Hepatocyte (in vitro differentiated cells): Measurements from ENCODE around the gene IL12RB2. TPM values are rescaled to one million over a fixed set of nuclear protein-coding genes. Genes with fewer than 3 reads are reported as not detected.

Experiments
- DNase-seq: peaks from one replicate; pipeline ENCODE4 v3.0.0-alpha.2; 2016; ENCODE audit warnings: low spot score
- H2AFZ ChIP-seq: fragments of 200-600 bp; sonication (generic); 2 replicates; pipeline ENCODE4 v1.6.0; 2016; ENCODE audit warnings: antibody characterized with exemption, mild to moderate bottlenecking
- H3K27ac ChIP-seq: fragments of 200-600 bp; sonication (generic); 2 replicates; pipeline ENCODE4 v1.5.1; 2016; ENCODE audit warnings: mild to moderate bottlenecking
- H3K27me3 ChIP-seq: fragments of 200-600 bp; sonication (generic); 2 replicates; pipeline ENCODE4 v1.6.1; 2016
- H3K36me3 ChIP-seq: fragments of 200-600 bp; sonication (generic); replicated peaks from 2 replicates; pipeline ENCODE4 v1.5.1; 2016; ENCODE audit warnings: low read depth; ENCODE audit not compliant: insufficient read depth
- H3K4me1 ChIP-seq: fragments of 200-600 bp; sonication (generic); 2 replicates; pipeline ENCODE4 v1.5.1; 2016; ENCODE audit warnings: mild to moderate bottlenecking, moderate library complexity; ENCODE audit not compliant: insufficient read depth
- H3K4me2 ChIP-seq: fragments of 200-600 bp; sonication (generic); 2 replicates; pipeline ENCODE4 v1.6.0; 2016
- H3K4me3 ChIP-seq: fragments of 200-600 bp; sonication (generic); 2 replicates; pipeline ENCODE4 v1.5.1; 2016; ENCODE audit warnings: mild to moderate bottlenecking
- H3K79me2 ChIP-seq: fragments of 200-600 bp; sonication (generic); 2 replicates; pipeline ENCODE4 v1.6.0; 2017; ENCODE audit warnings: mild to moderate bottlenecking
- H3K9me2 ChIP-seq: fragments of 200-600 bp; sonication (generic); replicated peaks from 2 replicates; pipeline ENCODE4 v1.6.0; 2017; ENCODE audit warnings: mild to moderate bottlenecking; ENCODE audit not compliant: insufficient read depth
- H3K9me3 ChIP-seq: fragments of 200-600 bp; sonication (generic); 2 replicates; pipeline ENCODE4 v1.5.1; 2016; ENCODE audit warnings: low read depth, mild to moderate bottlenecking
- H4K20me1 ChIP-seq: fragments of 200-600 bp; sonication (generic); 2 replicates; pipeline ENCODE4 v1.6.0; 2016; ENCODE audit warnings: mild to moderate bottlenecking; ENCODE audit not compliant: insufficient read depth, poor library complexity, severe bottlenecking
- CTCF ChIP-seq: fragments of 200-600 bp; sonication (generic); IDR thresholded peaks from 2 replicates; pipeline ENCODE4 v1.5.1; 2016; ENCODE audit warnings: antibody characterized with exemption, mild to moderate bottlenecking; ENCODE audit not compliant: poor library complexity
- EZH2 ChIP-seq: fragments of 200-600 bp; sonication (generic); IDR thresholded peaks from 2 replicates; pipeline ENCODE4 v1.6.1; 2016; ENCODE audit warnings: antibody characterized with exemption, mild to moderate bottlenecking, borderline replicate concordance
- EZH2phosphoT487 ChIP-seq: fragments of 200-600 bp; sonication (generic); IDR thresholded peaks from one replicate; pipeline ENCODE4 v1.6.1; 2018; ENCODE audit warnings: antibody characterized with exemption, mild to moderate bottlenecking, low read depth, moderate library complexity; ENCODE audit not compliant: unreplicated experiment, severe bottlenecking
- WGBS: methylation state at CpG from one replicate; pipeline ENCODE4 v1.1.6; 2016; ENCODE audit warnings: low lambda C conversion rate; ENCODE audit errors: missing lambda C conversion rate; 5-methylcytosine and 5-hydroxymethylcytosine counted together
- polyA plus RNA-seq: library from polyadenylated mRNA; unstranded; fragments of >200 nt; fragmentation: Nextera tagmentation; extraction: Ambion mirVana; gene quantifications from 2 replicates; pipeline ENCODE4 v1.2.1, GENCODE V29; 2016
- total RNA-seq: library from RNA; depleted of rRNA; stranded (reverse); fragments of >200 nt; gene quantifications from 2 replicates; pipeline ENCODE4 v1.2.3, GENCODE V29; 2014

The IL12RB2 gene
- total and polyA plus RNA-seq, 2 experiments from 2014 or later = 0.47 TPM; not detected in 1

- TF ChIP-seq CTCF (no peak), EZH2phosphoT487 (no peak), EZH2 (no peak)
- Histone ChIP-seq H3K27ac (no peak overlapping the region), H3K9me3 (no peaks in the 10 kb centered on the region), H2AFZ (no peak overlapping the region), H3K4me3 (no peak overlapping the region), H3K36me3 (no peaks in the 10 kb centered on the region), H3K79me2 (no peaks in the 10 kb centered on the region), H4K20me1 (no peaks in the 10 kb centered on the region), H3K4me2 (no peak overlapping the region), H3K4me1 (no peaks in the 10 kb centered on the region), H3K27me3 (peaks cover 2% of the 10 kb centered on the region), H3K9me2 (no peaks in the 10 kb centered on the region)
- DNase-seq = no peak
Observed at GRCh38 chr1:67264152-67264551, 43.5 kb upstream of the IL12RB2 start.

GRCh38 chr1:67264899-67265298 lies 42.8 kb upstream of the IL12RB2 start:
- Histone ChIP-seq H3K36me3 (no peaks in the 10 kb centered on the region), H4K20me1 (no peaks in the 10 kb centered on the region), H2AFZ (no peak overlapping the region), H3K4me1 (no peaks in the 10 kb centered on the region), H3K9me2 (no peaks in the 10 kb centered on the region), H3K9me3 (no peaks in the 10 kb centered on the region), H3K79me2 (no peaks in the 10 kb centered on the region), H3K4me3 (no peak overlapping the region), H3K4me2 (no peak overlapping the region), H3K27ac (no peak overlapping the region), H3K27me3 (peaks cover 2% of the 10 kb centered on the region)
- TF ChIP-seq CTCF (no peak), EZH2 (no peak), EZH2phosphoT487 (no peak)
- no peak for DNase-seq
- 65% methylated on average over 3 of the region's 3 CpGs for WGBS

- Histone ChIP-seq H3K27me3 (no peaks in the 10 kb centered on the region), H3K27ac (no peak overlapping the region), H3K4me2 (no peak overlapping the region), H4K20me1 (no peaks in the 10 kb centered on the region), H3K9me3 (no peaks in the 10 kb centered on the region), H2AFZ (no peak overlapping the region), H3K79me2 (no peaks in the 10 kb centered on the region), H3K36me3 (no peaks in the 10 kb centered on the region), H3K9me2 (no peaks in the 10 kb centered on the region), H3K4me3 (no peak overlapping the region), H3K4me1 (no peaks in the 10 kb centered on the region)
- no peak for DNase-seq
- WGBS = 95% methylated on average over 3 of the region's 3 CpGs
- TF ChIP-seq CTCF (no peak), EZH2phosphoT487 (no peak), EZH2 (no peak)
Observed at GRCh38 chr1:67269061-67269460, 38.6 kb upstream of the IL12RB2 start.

- DNase-seq = no peak
- H3K36me3 ChIP-seq = no peaks in the 10 kb centered on the region
- H2AFZ ChIP-seq = no peak overlapping the region
- H3K4me2 ChIP-seq = no peak overlapping the region
- TF ChIP-seq EZH2 (no peak), CTCF (no peak), EZH2phosphoT487 (no peak)
- H3K9me2 ChIP-seq = no peaks in the 10 kb centered on the region
- no peak overlapping the region for H3K4me3 ChIP-seq
- no peaks in the 10 kb centered on the region for H3K79me2 ChIP-seq
- no peaks in the 10 kb centered on the region for H3K27me3 ChIP-seq
- H4K20me1 ChIP-seq = no peaks in the 10 kb centered on the region
- no peak overlapping the region for H3K27ac ChIP-seq
- WGBS = 92% methylated on average over 3 of the region's 3 CpGs
- H3K9me3 ChIP-seq = no peaks in the 10 kb centered on the region
- no peaks in the 10 kb centered on the region for H3K4me1 ChIP-seq
Observed at GRCh38 chr1:67270541-67270940, 37.1 kb upstream of the IL12RB2 start.
